ENCODE results near the gene TASL. TPM values are rescaled to one million over a fixed set of nuclear protein-coding genes. Genes with fewer than 3 reads are reported as not detected.

Gene TASL, protein sequence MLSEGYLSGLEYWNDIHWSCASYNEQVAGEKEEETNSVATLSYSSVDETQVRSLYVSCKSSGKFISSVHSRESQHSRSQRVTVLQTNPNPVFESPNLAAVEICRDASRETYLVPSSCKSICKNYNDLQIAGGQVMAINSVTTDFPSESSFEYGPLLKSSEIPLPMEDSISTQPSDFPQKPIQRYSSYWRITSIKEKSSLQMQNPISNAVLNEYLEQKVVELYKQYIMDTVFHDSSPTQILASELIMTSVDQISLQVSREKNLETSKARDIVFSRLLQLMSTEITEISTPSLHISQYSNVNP
- 0.31 TPM for total RNA-seq

DNA sequence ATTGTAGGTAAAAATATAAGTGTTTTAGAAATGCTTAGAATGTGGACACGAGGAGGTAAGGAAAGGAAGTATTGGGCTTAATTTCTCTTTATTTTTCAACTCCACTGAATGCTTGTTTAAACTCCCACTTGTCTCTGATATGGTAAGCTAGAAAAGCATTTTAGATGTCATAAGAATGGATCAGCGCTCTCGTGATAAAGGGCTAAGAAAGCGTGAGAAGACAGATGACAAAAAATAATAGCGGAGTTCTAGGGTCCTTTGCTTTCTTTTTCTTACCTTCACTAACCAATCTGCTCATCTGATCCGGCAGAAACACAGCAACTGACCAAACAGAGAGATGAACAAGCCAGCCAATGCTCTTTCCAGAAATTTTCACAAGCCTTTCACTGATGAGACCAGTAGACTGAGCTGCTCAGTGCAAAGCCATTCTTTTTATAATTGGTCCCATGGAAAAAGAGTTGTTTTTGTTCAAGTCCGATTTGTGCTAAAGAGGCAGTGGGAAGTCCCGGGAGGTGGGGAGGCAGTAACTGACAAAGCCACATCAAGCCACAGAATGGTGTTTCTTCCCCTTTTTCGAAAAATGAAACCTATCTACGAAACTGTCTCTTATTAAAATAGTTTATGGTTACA, at the start of gene TASL:
Gene TASL, minus strand, starts transcription at position 405 of the 630 bp plus-strand sequence. CDS start 17,411 bp downstream, outside the sequence.

Small RNA genes within 50 kb of the gene (small RNA-seq; reads per million reads assigned to genes)
- gene CKS1BP6 (ENCODE audit: low replicate concordance) = not detected

Other genes starting within 250 kb of the TASL start
- gene GK, start 75.7 kb upstream of the TASL start, total RNA-seq = 11.3 TPM